Astrocyte (in vitro differentiated cells and primary cell): ENCODE measurements around the gene SLC15A1. TPM values are rescaled to one million over a fixed set of nuclear protein-coding genes. Genes with fewer than 3 reads are reported as not detected.

Source experiments
- DNase-seq: peaks from one replicate; pipeline ENCODE4 v3.0.0-alpha.2; 2010; ENCODE audit warnings: low read depth
- FAIRE-seq: peaks from 2 replicates; lab custom pipeline; 2011; peaks lifted over from hg19 to GRCh38; lab: Jason Lieb, UNC
- H2AFZ ChIP-seq: 2 replicates; pipeline ENCODE4 v1.6.0; 2012; ENCODE audit warnings: low read depth, low read length, inconsistent platforms
- H3K27ac ChIP-seq: 2 replicates; pipeline ENCODE4 v1.5.1; 2011; ENCODE audit warnings: low read depth, low read length, inconsistent platforms
- H3K27me3 ChIP-seq: 2 replicates; pipeline ENCODE4 v1.6.0; 2011; ENCODE audit warnings: low read length, inconsistent platforms; ENCODE audit not compliant: insufficient read depth
- H3K36me3 ChIP-seq: 2 replicates; pipeline ENCODE4 v1.5.1; 2011; ENCODE audit warnings: low read length, inconsistent platforms; ENCODE audit not compliant: insufficient read depth
- H3K4me1 ChIP-seq: 2 replicates; pipeline ENCODE4 v1.5.1; 2011; ENCODE audit warnings: low read length, inconsistent platforms; ENCODE audit not compliant: insufficient read depth
- H3K4me2 ChIP-seq: 2 replicates; pipeline ENCODE4 v1.6.0; 2012; ENCODE audit warnings: low read length, inconsistent platforms
- H3K4me3 ChIP-seq: 2 replicates; pipeline ENCODE4 v1.5.1; 2011; ENCODE audit warnings: low read depth, mild to moderate bottlenecking, low read length, inconsistent platforms; ENCODE audit not compliant: insufficient read depth
- H3K79me2 ChIP-seq: 2 replicates; pipeline ENCODE4 v1.6.0; 2012; ENCODE audit warnings: mild to moderate bottlenecking, low read length, inconsistent platforms; ENCODE audit not compliant: insufficient read depth
- H3K9ac ChIP-seq: 2 replicates; pipeline ENCODE4 v1.6.0; 2012; ENCODE audit warnings: mild to moderate bottlenecking, low read length, inconsistent platforms
- H3K9me3 ChIP-seq: 2 replicates; pipeline ENCODE4 v1.5.1; 2012; ENCODE audit warnings: low read depth, mild to moderate bottlenecking, low read length, inconsistent platforms; ENCODE audit not compliant: insufficient read depth
- H4K20me1 ChIP-seq: 2 replicates; pipeline ENCODE4 v1.6.0; 2012; ENCODE audit warnings: low read length, inconsistent platforms; ENCODE audit not compliant: insufficient read depth
- H3K27ac Mint-ChIP-seq: one replicate; pipeline ENCODE4 v1.8.0; 2021; ENCODE audit warnings: mild to moderate bottlenecking, mixed read lengths; ENCODE audit not compliant: unreplicated experiment
- H3K27me3 Mint-ChIP-seq: one replicate; pipeline ENCODE4 v1.8.0; 2021; ENCODE audit warnings: low read depth, mixed read lengths; ENCODE audit not compliant: unreplicated experiment
- H3K36me3 Mint-ChIP-seq: one replicate; pipeline ENCODE4 v1.8.0; 2021; ENCODE audit warnings: low read depth, mixed read lengths; ENCODE audit not compliant: unreplicated experiment
- H3K4me1 Mint-ChIP-seq: one replicate; pipeline ENCODE4 v1.8.0; 2021; ENCODE audit warnings: low read depth, mixed read lengths; ENCODE audit not compliant: unreplicated experiment
- H3K4me3 Mint-ChIP-seq: one replicate; pipeline ENCODE4 v1.8.0; 2021; ENCODE audit warnings: mild to moderate bottlenecking, moderate library complexity, mixed read lengths; ENCODE audit not compliant: unreplicated experiment
- H3K9me3 Mint-ChIP-seq: one replicate; pipeline ENCODE4 v1.8.0; 2021; ENCODE audit warnings: mild to moderate bottlenecking, mixed read lengths; ENCODE audit not compliant: unreplicated experiment
- EZH2 ChIP-seq: IDR thresholded peaks from 2 replicates; pipeline ENCODE4 v1.6.1; 2012; ENCODE audit warnings: mild to moderate bottlenecking, low read length, inconsistent platforms; ENCODE audit not compliant: insufficient read depth
- total RNA-seq: library from RNA; stranded (reverse); gene quantifications from 2 replicates; pipeline ENCODE4 v1.2.1, GENCODE V29; 2021
- TF ChIP-seq, protein P1 (sequence below): IDR thresholded peaks from 2 replicates; pipeline ENCODE4 v1.5.1; 2011; ENCODE audit warnings: low read depth, mild to moderate bottlenecking, inconsistent platforms, low read length, moderate library complexity; ENCODE audit not compliant: insufficient read depth

Gene SLC15A1
- total RNA-seq, 1 donor from 2014 or later: not detected

DNA sequence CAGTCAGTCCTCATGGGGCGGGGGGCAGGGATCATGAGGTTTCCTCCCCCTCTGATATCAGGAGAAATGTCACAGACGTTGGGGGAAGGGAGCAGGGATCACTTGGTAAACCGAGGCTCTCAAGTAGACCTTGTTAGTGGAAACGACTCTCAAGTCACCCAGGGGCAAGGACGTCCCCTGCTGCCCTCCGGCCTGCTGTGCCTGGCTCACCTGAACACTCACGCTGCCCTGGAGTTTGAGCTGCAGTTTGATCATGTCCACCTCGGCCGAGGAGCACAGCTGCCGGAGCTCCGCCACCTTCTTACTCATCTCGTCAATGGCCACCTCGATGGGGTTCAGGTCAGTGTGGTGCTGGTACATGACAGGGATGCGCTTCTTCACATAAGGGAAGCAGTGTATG, 47.6 kb upstream of the SLC15A1 start:
- Mint-ChIP-seq H3K27me3 (no peaks in the 10 kb centered on the region), H3K27ac (no peak overlapping the region), H3K36me3 (peaks cover 39% of the 10 kb centered on the region), H3K9me3 (no peaks in the 10 kb centered on the region), H3K4me1 (no peaks in the 10 kb centered on the region), H3K4me3 (no peak overlapping the region)
- TF ChIP-seq, protein P1, sequence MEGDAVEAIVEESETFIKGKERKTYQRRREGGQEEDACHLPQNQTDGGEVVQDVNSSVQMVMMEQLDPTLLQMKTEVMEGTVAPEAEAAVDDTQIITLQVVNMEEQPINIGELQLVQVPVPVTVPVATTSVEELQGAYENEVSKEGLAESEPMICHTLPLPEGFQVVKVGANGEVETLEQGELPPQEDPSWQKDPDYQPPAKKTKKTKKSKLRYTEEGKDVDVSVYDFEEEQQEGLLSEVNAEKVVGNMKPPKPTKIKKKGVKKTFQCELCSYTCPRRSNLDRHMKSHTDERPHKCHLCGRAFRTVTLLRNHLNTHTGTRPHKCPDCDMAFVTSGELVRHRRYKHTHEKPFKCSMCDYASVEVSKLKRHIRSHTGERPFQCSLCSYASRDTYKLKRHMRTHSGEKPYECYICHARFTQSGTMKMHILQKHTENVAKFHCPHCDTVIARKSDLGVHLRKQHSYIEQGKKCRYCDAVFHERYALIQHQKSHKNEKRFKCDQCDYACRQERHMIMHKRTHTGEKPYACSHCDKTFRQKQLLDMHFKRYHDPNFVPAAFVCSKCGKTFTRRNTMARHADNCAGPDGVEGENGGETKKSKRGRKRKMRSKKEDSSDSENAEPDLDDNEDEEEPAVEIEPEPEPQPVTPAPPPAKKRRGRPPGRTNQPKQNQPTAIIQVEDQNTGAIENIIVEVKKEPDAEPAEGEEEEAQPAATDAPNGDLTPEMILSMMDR: no peak
- TF ChIP-seq EZH2: no peak
- H3K27me3 ChIP-seq: no peaks in the 10 kb centered on the region
- H2AFZ ChIP-seq: no peak overlapping the region
- FAIRE-seq: no peak
- no peaks in the 10 kb centered on the region for H4K20me1 ChIP-seq
- H3K27ac ChIP-seq: no peak overlapping the region
- H3K4me1 ChIP-seq: no peaks in the 10 kb centered on the region
- H3K9ac ChIP-seq: no peak overlapping the region
- no peak overlapping the region for H3K4me3 ChIP-seq
- no peak for DNase-seq
- H3K36me3 ChIP-seq: peaks cover under 1% of the 10 kb centered on the region
- no peak overlapping the region for H3K4me2 ChIP-seq
- no peaks in the 10 kb centered on the region for H3K79me2 ChIP-seq
- no peaks in the 10 kb centered on the region for H3K9me3 ChIP-seq

DNA sequence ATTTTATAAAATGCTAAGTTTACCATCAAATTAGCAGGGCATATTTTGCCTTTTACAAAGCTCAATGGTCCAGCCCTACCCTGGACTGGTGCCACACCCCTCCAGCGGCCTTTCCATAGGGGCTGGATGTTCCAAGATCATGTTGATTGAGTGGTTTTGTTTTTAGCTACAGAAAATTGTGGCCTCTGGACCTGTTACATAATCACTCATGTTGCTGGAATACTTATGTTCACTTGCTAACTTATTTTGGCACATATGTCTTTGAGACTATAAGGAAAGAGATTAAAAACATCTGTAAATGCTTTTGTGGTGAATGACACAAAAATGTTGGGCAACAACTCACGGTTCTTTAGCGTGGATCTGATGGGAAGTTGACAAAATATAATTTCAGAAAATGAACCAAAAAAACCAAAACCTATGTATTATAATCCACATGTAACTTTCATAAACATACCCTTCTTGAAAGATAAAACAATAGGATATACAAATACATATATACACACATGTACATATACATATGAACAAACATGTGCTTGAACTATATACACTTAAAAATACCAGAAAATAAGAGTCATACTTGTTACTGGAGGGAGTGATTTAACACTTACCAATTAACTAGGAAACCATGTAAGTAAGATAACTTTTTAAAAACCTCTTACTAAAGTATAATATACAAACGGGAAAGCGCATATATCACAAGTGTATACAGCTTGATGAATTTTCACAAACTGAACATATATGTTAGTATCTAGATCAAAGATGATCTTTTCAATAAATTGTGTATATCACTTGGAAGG, 46.6 kb upstream of the SLC15A1 start:
- peak; percentile 49 for DNase-seq
- Histone ChIP-seq H3K4me2 (no peak overlapping the region), H3K79me2 (no peaks in the 10 kb centered on the region), H3K9ac (no peak overlapping the region), H3K27me3 (no peaks in the 10 kb centered on the region), H3K27ac (no peak overlapping the region), H4K20me1 (no peaks in the 10 kb centered on the region), H3K4me3 (no peak overlapping the region), H3K9me3 (no peaks in the 10 kb centered on the region), H2AFZ (no peak overlapping the region), H3K36me3 (peaks cover 3% of the 10 kb centered on the region), H3K4me1 (no peaks in the 10 kb centered on the region)
- Mint-ChIP-seq H3K27ac (peak overlapping the region; percentile 3), H3K4me3 (no peak overlapping the region), H3K27me3 (no peaks in the 10 kb centered on the region), H3K4me1 (no peaks in the 10 kb centered on the region), H3K9me3 (no peaks in the 10 kb centered on the region), H3K36me3 (peaks cover 40% of the 10 kb centered on the region)
- FAIRE-seq: peak; percentile 47
- TF ChIP-seq, protein P1: no peak
- no peak for TF ChIP-seq EZH2

DNA sequence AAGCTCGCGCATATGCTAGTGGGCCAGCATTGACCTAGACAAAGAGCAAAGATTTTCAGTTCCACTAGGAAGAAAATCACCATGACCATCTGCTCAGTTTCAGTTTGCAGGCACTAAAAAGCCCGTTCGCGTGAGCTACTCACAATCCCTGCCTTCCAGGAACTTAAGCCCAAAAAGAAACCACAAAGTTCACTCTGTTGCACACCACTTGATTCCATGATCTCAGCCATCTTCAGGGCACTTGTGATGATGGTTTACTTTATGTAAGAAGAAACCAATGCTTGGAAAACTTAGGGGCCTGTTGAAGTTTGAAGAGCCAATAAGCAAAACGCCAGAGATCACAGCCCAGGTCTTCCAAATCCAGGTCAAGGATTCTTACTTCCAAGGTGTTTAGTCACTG, 45.0 kb upstream of the SLC15A1 start:
- H3K36me3 Mint-ChIP-seq: peaks cover 39% of the 10 kb centered on the region
- no peak overlapping the region for H3K4me3 Mint-ChIP-seq
- no peaks in the 10 kb centered on the region for H3K4me1 Mint-ChIP-seq
- H3K9me3 Mint-ChIP-seq: no peaks in the 10 kb centered on the region
- H3K27ac Mint-ChIP-seq: no peak overlapping the region
- TF ChIP-seq EZH2: no peak
- TF ChIP-seq, protein P1: no peak
- Histone ChIP-seq H3K4me2 (no peak overlapping the region), H3K4me1 (no peaks in the 10 kb centered on the region), H3K9me3 (no peaks in the 10 kb centered on the region), H4K20me1 (no peaks in the 10 kb centered on the region), H3K27me3 (no peaks in the 10 kb centered on the region), H3K4me3 (no peak overlapping the region), H3K36me3 (peaks cover 3% of the 10 kb centered on the region), H3K79me2 (no peaks in the 10 kb centered on the region), H3K9ac (no peak overlapping the region), H3K27ac (no peak overlapping the region), H2AFZ (no peak overlapping the region)
- no peaks in the 10 kb centered on the region for H3K27me3 Mint-ChIP-seq
- FAIRE-seq (no peak), DNase-seq (peak; percentile 46)
